ENCODE results near the gene STK31.
"Not testable (repeated sequence)": the region's sequence is repeated elsewhere in the genome, so short reads cannot be mapped to it uniquely, and the experiment has no call there.

Gene STK31

GRCh38 chr7:23802720-23803397 lies 92.8 kb downstream of the STK31 start:
- no peak for DNase-seq (ENCODE audit: low spot score)

- DNase-seq (ENCODE audit: low spot score) = no peak
Measured at GRCh38 chr7:23804707-23805106, 94.7 kb downstream of the STK31 start.

- DNase-seq (ENCODE audit: low spot score) = no peak
Measured at GRCh38 chr7:23808421-23808820, 98.4 kb downstream of the STK31 start.

GRCh38 chr7:23810099-23810498 lies 100.1 kb downstream of the STK31 start:
- no peak for DNase-seq (ENCODE audit: low spot score)

GRCh38 chr7:23811540-23811939 lies 101.5 kb downstream of the STK31 start:
- no peak for DNase-seq (ENCODE audit: low spot score)

- DNase-seq (ENCODE audit: low spot score) = not testable (repeated sequence)
Measured at GRCh38 chr7:23828125-23828524, 118.1 kb downstream of the STK31 start.

GRCh38 chr7:23832733-23833132 lies 122.7 kb downstream of the STK31 start:
- DNase-seq (ENCODE audit: low spot score) = not testable (repeated sequence)

GRCh38 chr7:23833405-23833804 lies 123.4 kb downstream of the STK31 start:
- no peak for DNase-seq (ENCODE audit: low spot score)

- DNase-seq (ENCODE audit: low spot score) = not testable (repeated sequence)
Measured at GRCh38 chr7:23844837-23845236, 134.8 kb downstream of the STK31 start.

- DNase-seq (ENCODE audit: low spot score) = no peak
Measured at GRCh38 chr7:23852135-23852534, 142.1 kb downstream of the STK31 start.

- DNase-seq (ENCODE audit: low spot score) = no peak
Measured at GRCh38 chr7:23852988-23853387, 143.0 kb downstream of the STK31 start.

- DNase-seq (ENCODE audit: low spot score) = no peak
Measured at GRCh38 chr7:23863209-23863787, 153.3 kb downstream of the STK31 start.

GRCh38 chr7:23864973-23865372 lies 155.0 kb downstream of the STK31 start:
- no peak for DNase-seq (ENCODE audit: low spot score)

- DNase-seq (ENCODE audit: low spot score) = no peak
Measured at GRCh38 chr7:23873306-23873705, 163.3 kb downstream of the STK31 start.

- DNase-seq (ENCODE audit: low spot score) = not testable (repeated sequence)
Measured at GRCh38 chr7:23876526-23876925, 166.5 kb downstream of the STK31 start.
